HCT116 (cell line): ENCODE data around the gene LEMD1. TPM values are rescaled to one million over a fixed set of nuclear protein-coding genes. Genes with fewer than 3 reads are reported as not detected.

ENCODE experiments used
- ATAC-seq: fragments of 200-7000 bp; cut with Tn5 transposase; 2 replicates; pipeline ENCODE4 v1.9.1; 2020; ENCODE audit warnings: mild to moderate bottlenecking, moderate library complexity
- BruUV-seq: library from RNA; stranded (reverse); fragments of 400-500 nt; replicated peaks from 2 replicates; lab custom pipeline; 2021; lab: Mats Ljungman, UMichigan
- CTCF ChIA-PET: fragments of 300-600 bp; sonication (Branson Sonifier 250); formaldehyde crosslinking; loops from one replicate; lab custom pipeline; 2021; ENCODE audit warnings: antibody characterized with exemption; lab: Charles Lee
- POLR2A ChIA-PET: fragments of 300-600, 350-600 bp; sonication (Branson Sonifier 250); formaldehyde crosslinking; loops from one replicate; lab custom pipeline; 2021; ENCODE audit warnings: antibody characterized with exemption; lab: Charles Lee
- RAD21 ChIA-PET, 2 experiments: fragments of 300-600 bp; sonication (Branson Sonifier 250); formaldehyde crosslinking; loops; one replicate each; lab custom pipeline; 2023; ENCODE audit warnings: low total read pairs in 2 of 2; ENCODE audit not compliant: uncharacterized antibody in 2 of 2, unreplicated experiment in 2 of 2, low non-redundant PET in 1 of 2; lab: Charles Lee
- DNase-seq: peaks from one replicate; pipeline ENCODE4 v3.0.0-alpha.2; 2010; ENCODE audit warnings: low read depth, low spot score
- H2AFZ ChIP-seq: fragments of 200-600 bp; shearing (Covaris generic), sonication (generic); 2 replicates; pipeline ENCODE4 v1.6.1; 2017; ENCODE audit warnings: low read depth, mixed run types, mixed read lengths, antibody characterized with exemption, low read length; ENCODE audit not compliant: poor library complexity, severe bottlenecking
- H3K27ac ChIP-seq: 2 replicates; pipeline ENCODE4 v1.5.1; 2012; ENCODE audit warnings: low read depth, low read length
- H3K27me3 ChIP-seq: fragments of 200-600 bp; sonication (generic); 2 replicates; pipeline ENCODE4 v1.6.1; 2016; ENCODE audit warnings: mixed run types, low read length, mixed read lengths; ENCODE audit not compliant: insufficient read depth
- H3K36me3 ChIP-seq, 2 experiments: fragments of 200-500 bp in 1 of 2; fragments of 200-600 bp in 1 of 2; sonication (Bioruptor generic) in 1 of 2; sonication (generic) in 1 of 2; 2 replicates each; pipeline versions ENCODE4 v1.5.1 to v1.6.1; 2014 to 2016; ENCODE audit warnings: low read length in 2 of 2, inconsistent platforms in 1 of 2, mixed read lengths in 1 of 2, mixed run types in 1 of 2; ENCODE audit not compliant: insufficient read depth in 2 of 2, control insufficient read depth in 1 of 2
- H3K4me1 ChIP-seq, 2 experiments: fragments of 200-600 bp in 1 of 2; sonication (generic) in 1 of 2; 2 replicates each; pipeline versions ENCODE4 v1.5.1 to v1.6.1; 2012 to 2017; ENCODE audit warnings: low read length in 2 of 2, inconsistent platforms in 1 of 2, mild to moderate bottlenecking in 1 of 2, mixed read lengths in 1 of 2, mixed run types in 1 of 2, moderate library complexity in 1 of 2; ENCODE audit not compliant: insufficient read depth in 2 of 2, control insufficient read depth in 1 of 2
- H3K4me2 ChIP-seq: fragments of 200-600 bp; sonication (generic); 2 replicates; pipeline ENCODE4 v1.6.1; 2017; ENCODE audit warnings: mixed run types, low read length, mixed read lengths
- H3K4me3 ChIP-seq, 2 experiments: fragments of 200-600 bp in 1 of 2; sonication (generic) in 1 of 2; replicated peaks in 1 of 2; 2 replicates each; pipeline ENCODE4 v1.5.1; 2011 to 2016; ENCODE audit warnings: low read length in 2 of 2, control low read depth in 1 of 2, low read depth in 1 of 2, mild to moderate bottlenecking in 1 of 2, mixed read lengths in 1 of 2, mixed run types in 1 of 2
- H3K79me2 ChIP-seq: fragments of 200-600 bp; sonication (generic); 2 replicates; pipeline ENCODE4 v1.6.1; 2017; ENCODE audit warnings: mild to moderate bottlenecking, mixed run types, low read length, moderate library complexity, mixed read lengths; ENCODE audit not compliant: insufficient read depth
- H3K9ac ChIP-seq: fragments of 200-600 bp; sonication (generic); 2 replicates; pipeline ENCODE4 v1.6.1; 2016; ENCODE audit warnings: low read length, mixed read lengths
- H3K9me2 ChIP-seq: fragments of 200-600 bp; sonication (generic), shearing (Covaris generic); 2 replicates; pipeline ENCODE4 v1.6.1; 2017; ENCODE audit warnings: mixed run types, mild to moderate bottlenecking, moderate library complexity; ENCODE audit not compliant: insufficient read depth
- H3K9me3 ChIP-seq, 2 experiments: fragments of 200-500 bp in 1 of 2; fragments of 200-600 bp in 1 of 2; sonication (Bioruptor generic) in 1 of 2; sonication (generic) in 1 of 2; 2 replicates each; pipeline ENCODE4 v1.6.1; 2014 to 2017; ENCODE audit warnings: low read length in 2 of 2, mixed read lengths in 2 of 2, inconsistent platforms in 1 of 2, low read depth in 1 of 2, mild to moderate bottlenecking in 1 of 2, mixed run types in 1 of 2, moderate library complexity in 1 of 2; ENCODE audit not compliant: control insufficient read depth in 1 of 2, insufficient read depth in 1 of 2
- H4K20me1 ChIP-seq: fragments of 200-600 bp; sonication (generic), shearing (Covaris generic); 2 replicates; pipeline ENCODE4 v1.6.1; 2017; ENCODE audit warnings: mixed run types, mild to moderate bottlenecking, moderate library complexity; ENCODE audit not compliant: insufficient read depth
- ATF3 ChIP-seq: IDR thresholded peaks from 2 replicates; pipeline ENCODE4 v1.6.1; 2012
- CBX3 ChIP-seq: IDR thresholded peaks from 2 replicates; pipeline ENCODE4 v1.6.1; 2012; ENCODE audit warnings: low read depth
- CEBPB ChIP-seq: IDR thresholded peaks from 2 replicates; pipeline ENCODE4 v1.6.1; 2012; ENCODE audit warnings: low read depth
- EGR1 ChIP-seq: IDR thresholded peaks from 2 replicates; pipeline ENCODE4 v1.6.1; 2012; ENCODE audit warnings: low read depth
- ELF1 ChIP-seq: IDR thresholded peaks from 2 replicates; pipeline ENCODE4 v1.6.1; 2012; ENCODE audit warnings: low read depth, borderline replicate concordance
- EZH2 ChIP-seq: fragments of 200-600 bp; sonication (generic); IDR thresholded peaks from 2 replicates; pipeline ENCODE4 v1.6.1; 2017; ENCODE audit warnings: antibody characterized with exemption, mixed run types
- EZH2phosphoT487 ChIP-seq: fragments of 200-600 bp; IDR thresholded peaks from 2 replicates; pipeline ENCODE4 v1.6.1; 2018; ENCODE audit warnings: antibody characterized with exemption, borderline replicate concordance
- JUND ChIP-seq: IDR thresholded peaks from 2 replicates; pipeline ENCODE4 v1.6.1; 2012
- MAX ChIP-seq: IDR thresholded peaks from 2 replicates; pipeline ENCODE4 v1.6.1; 2012
- RAD21 ChIP-seq: IDR thresholded peaks from 2 replicates; pipeline ENCODE4 v1.6.1; 2012; ENCODE audit warnings: low read depth, mild to moderate bottlenecking
- REST ChIP-seq: IDR thresholded peaks from 2 replicates; pipeline ENCODE4 v1.6.1; 2012; ENCODE audit warnings: low read depth
- SIN3A ChIP-seq: IDR thresholded peaks from 2 replicates; pipeline ENCODE4 v1.6.1; 2012; ENCODE audit warnings: low read depth
- SP1 ChIP-seq: IDR thresholded peaks from 2 replicates; pipeline ENCODE4 v1.6.1; 2012; ENCODE audit warnings: low read depth
- ZFX ChIP-seq: fragments of 450-650 bp; IDR thresholded peaks from 2 replicates; pipeline ENCODE4 v1.6.1; 2017
- ZNF274 ChIP-seq: fragments of 200-500 bp; sonication (Bioruptor generic); IDR thresholded peaks from 2 replicates; pipeline ENCODE4 v1.6.1; 2014; ENCODE audit warnings: mild to moderate bottlenecking, low read depth, low read length, inconsistent platforms
- intact Hi-C: fragments of 100-400 bp; cut with micrococcal nuclease; formaldehyde crosslinking; loops from 2 replicates; pipeline ENCODE4 v1.10.0; 2022
- total RNA-seq: library from RNA; stranded (reverse); gene quantifications from one replicate; pipeline ENCODE4 v1.2.1, GENCODE V29; 2021; ENCODE audit not compliant: unreplicated experiment

Gene LEMD1
- total RNA-seq, 1 experiment from 2014 or later, result 11.9 TPM

- H3K27me3 ChIP-seq, result 0 out of 2 replicates have a peak, but pooled peaks cover 3% of the 10 kb centered on the region
These were observed 31.1 kb upstream of the LEMD1 start for GRCh38 chr1:205452933-205453332.

GRCh38 chr1:205452364-205452763, 30.5 kb upstream of the LEMD1 start:
- ChIA-PET POLR2A (no interaction called here), RAD21 (no interaction called here), CTCF (no interaction called here)
- Histone ChIP-seq H2AFZ (no peak overlapping the region), H3K27me3 (0 out of 2 replicates have a peak, but pooled peaks cover 3% of the 10 kb centered on the region), H4K20me1 (no peaks in the 10 kb centered on the region), H3K79me2 (peaks cover 23% of the 10 kb centered on the region), H3K9me3 (no peaks in the 10 kb centered on the region), H3K36me3 (peaks cover 0 to under 1% of the 10 kb centered on the region in 2 experiments; a peak in 1 of 4 replicates), H3K27ac (no peak overlapping the region), H3K4me1 (peaks cover 42 to 81% of the 10 kb centered on the region in 2 experiments), H3K9ac (no peak overlapping the region), H3K9me2 (no peaks in the 10 kb centered on the region), H3K4me3 (no peak overlapping the region), H3K4me2 (no peak overlapping the region)
- BruUV-seq, result no TSS peak
- ATAC-seq (no peak), DNase-seq (no peak)
- intact Hi-C loops, result no loop called here
- no peak for TF ChIP-seq SIN3A
- no peak for TF ChIP-seq CBX3
- no peak for TF ChIP-seq JUND
- no peak for TF ChIP-seq EZH2
- no peak for TF ChIP-seq ELF1
- TF ChIP-seq ZFX, result no peak
- no peak for TF ChIP-seq REST
- TF ChIP-seq CEBPB, result no peak
- no peak for TF ChIP-seq ZNF274
- no peak for TF ChIP-seq EGR1
- TF ChIP-seq RAD21, result no peak
- TF ChIP-seq EZH2phosphoT487, result no peak

More at GRCh38 chr1:205452933-205453332, 31.1 kb upstream of the LEMD1 start:
- Histone ChIP-seq H3K9me2 (no peaks in the 10 kb centered on the region), H3K4me3 (no peak overlapping the region), H3K79me2 (peaks cover 18% of the 10 kb centered on the region), H3K9ac (no peak overlapping the region), H3K9me3 (no peaks in the 10 kb centered on the region), H3K36me3 (no peaks in the 10 kb centered on the region), H3K27ac (no peak overlapping the region), H4K20me1 (no peaks in the 10 kb centered on the region), H3K4me1 (peaks cover 39 to 79% of the 10 kb centered on the region in 2 experiments), H2AFZ (no peak overlapping the region), H3K4me2 (no peak overlapping the region)
- BruUV-seq, result no TSS peak
- TF ChIP-seq MAX (no peak), SP1 (no peak), EGR1 (no peak), CEBPB (no peak), RAD21 (no peak), ATF3 (no peak), EZH2 (no peak), EZH2phosphoT487 (no peak)
- POLR2A ChIA-PET, result no interaction called here
- no peak for ATAC-seq
- RAD21 ChIA-PET, result no interaction called here
- intact Hi-C loops, result no loop called here
- CTCF ChIA-PET, result no interaction called here
- DNase-seq, result no peak
